D721Med (cell line): ENCODE measurements around the gene IFNB1.

ENCODE experiments used
- DNase-seq: peaks from one replicate; pipeline ENCODE4 v3.0.0; 2011; ENCODE audit warnings: low spot score; ENCODE audit not compliant: insufficient read length
- FAIRE-seq: peaks from 2 replicates; lab custom pipeline; 2011; peaks lifted over from hg19 to GRCh38; lab: Jason Lieb, UNC
- TF ChIP-seq, protein P1 (sequence below): IDR thresholded peaks from 2 replicates; pipeline ENCODE4 v1.5.1; 2012; ENCODE audit warnings: mild to moderate bottlenecking, control low read depth; ENCODE audit not compliant: insufficient read depth; ENCODE audit errors: missing control alignments

The IFNB1 gene

DNA sequence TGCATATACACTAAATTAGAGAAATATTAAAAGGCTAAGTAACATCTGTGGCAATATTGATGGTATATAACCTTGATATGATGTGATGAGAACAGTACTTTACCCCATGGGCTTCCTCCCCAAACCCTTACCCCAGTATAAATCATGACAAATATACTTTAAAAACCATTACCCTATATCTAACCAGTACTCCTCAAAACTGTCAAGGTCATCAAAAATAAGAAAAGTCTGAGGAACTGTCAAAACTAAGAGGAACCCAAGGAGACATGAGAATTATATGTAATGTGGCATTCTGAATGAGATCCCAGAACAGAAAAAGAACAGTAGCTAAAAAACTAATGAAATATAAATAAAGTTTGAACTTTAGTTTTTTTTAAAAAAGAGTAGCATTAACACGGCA is 7.3 kb upstream of the IFNB1 start:
- DNase-seq (no peak), FAIRE-seq (no peak)
- TF ChIP-seq, protein P1, sequence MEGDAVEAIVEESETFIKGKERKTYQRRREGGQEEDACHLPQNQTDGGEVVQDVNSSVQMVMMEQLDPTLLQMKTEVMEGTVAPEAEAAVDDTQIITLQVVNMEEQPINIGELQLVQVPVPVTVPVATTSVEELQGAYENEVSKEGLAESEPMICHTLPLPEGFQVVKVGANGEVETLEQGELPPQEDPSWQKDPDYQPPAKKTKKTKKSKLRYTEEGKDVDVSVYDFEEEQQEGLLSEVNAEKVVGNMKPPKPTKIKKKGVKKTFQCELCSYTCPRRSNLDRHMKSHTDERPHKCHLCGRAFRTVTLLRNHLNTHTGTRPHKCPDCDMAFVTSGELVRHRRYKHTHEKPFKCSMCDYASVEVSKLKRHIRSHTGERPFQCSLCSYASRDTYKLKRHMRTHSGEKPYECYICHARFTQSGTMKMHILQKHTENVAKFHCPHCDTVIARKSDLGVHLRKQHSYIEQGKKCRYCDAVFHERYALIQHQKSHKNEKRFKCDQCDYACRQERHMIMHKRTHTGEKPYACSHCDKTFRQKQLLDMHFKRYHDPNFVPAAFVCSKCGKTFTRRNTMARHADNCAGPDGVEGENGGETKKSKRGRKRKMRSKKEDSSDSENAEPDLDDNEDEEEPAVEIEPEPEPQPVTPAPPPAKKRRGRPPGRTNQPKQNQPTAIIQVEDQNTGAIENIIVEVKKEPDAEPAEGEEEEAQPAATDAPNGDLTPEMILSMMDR = no peak

GRCh38 chr9:21084242-21084850 is 6.6 kb upstream of the IFNB1 start:
- TF ChIP-seq, protein P1 = no peak
- no peak for FAIRE-seq
- no peak for DNase-seq

DNA sequence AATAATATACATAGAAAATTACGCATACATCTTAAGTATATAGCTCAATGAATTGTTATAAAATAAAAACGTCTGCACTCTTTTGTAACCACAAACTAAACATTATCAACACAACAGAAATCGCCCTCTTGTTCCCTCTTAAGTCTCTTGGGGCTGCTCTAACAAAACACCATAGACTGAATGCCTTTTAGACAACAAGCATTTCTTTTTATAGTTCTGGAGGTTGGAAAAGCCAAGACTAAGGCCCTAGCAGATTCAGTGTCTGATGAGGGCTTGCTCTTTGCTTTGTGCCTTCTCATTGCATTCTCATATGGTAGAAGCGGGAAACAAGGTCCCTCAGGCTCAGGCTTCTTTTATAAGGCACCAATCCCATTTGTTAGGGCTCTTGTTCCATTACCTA is 4.9 kb upstream of the IFNB1 start:
- DNase-seq (no peak), FAIRE-seq (no peak)
- TF ChIP-seq, protein P1 = no peak

DNA sequence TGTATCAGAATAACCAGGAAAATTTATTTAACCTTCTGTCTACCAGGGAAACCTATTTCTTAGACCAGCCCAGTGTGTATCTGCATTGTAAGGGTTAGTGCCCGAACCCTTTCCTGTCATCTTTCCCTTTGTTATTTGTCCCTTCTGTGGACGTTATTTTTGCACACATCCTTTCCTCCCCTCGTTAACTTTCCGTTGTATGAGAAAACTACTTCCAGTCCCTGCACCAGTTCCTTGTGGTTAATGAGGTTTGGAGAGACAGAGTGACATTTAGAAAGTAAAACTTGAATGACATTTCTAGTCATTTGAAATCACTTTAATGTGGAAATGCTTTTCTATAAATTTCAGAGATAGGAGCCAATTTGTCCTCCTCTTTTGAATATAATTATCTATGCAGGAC is 4.3 kb upstream of the IFNB1 start:
- FAIRE-seq = no peak
- no peak for DNase-seq
- TF ChIP-seq, protein P1 = no peak

GRCh38 chr9:21081451-21081850 is 3.7 kb upstream of the IFNB1 start:
- FAIRE-seq = no peak
- no peak for DNase-seq
- TF ChIP-seq, protein P1 = no peak

- DNase-seq (no peak), FAIRE-seq (no peak)
- TF ChIP-seq, protein P1 = no peak
Observed at GRCh38 chr9:21080793-21081192, 3.1 kb upstream of the IFNB1 start.

GRCh38 chr9:21078702-21079101 is 960 bp upstream of the IFNB1 start:
- DNase-seq (no peak), FAIRE-seq (no peak)
- TF ChIP-seq, protein P1 = no peak
